ENCODE data around the gene AKAP13.
A peak's percentile ranks its signal among the peaks of the same experiment; 100 is the strongest.
"Not testable (repeated sequence)": the region's sequence is repeated elsewhere in the genome, so short reads cannot be mapped to it uniquely, and the experiment has no call there.

The AKAP13 gene

GRCh38 chr15:85348048-85348766 is 32.2 kb upstream of the AKAP13 start:
- DNase-seq, result peak; percentile 54 to 77

- not testable (repeated sequence) for DNase-seq
Observed at GRCh38 chr15:85349062-85349461, 31.3 kb upstream of the AKAP13 start.

GRCh38 chr15:85350395-85350794 is 30.0 kb upstream of the AKAP13 start:
- no peak for DNase-seq

GRCh38 chr15:85351501-85351900 is 28.9 kb upstream of the AKAP13 start:
- not testable (repeated sequence) for DNase-seq

GRCh38 chr15:85351965-85352364 is 28.4 kb upstream of the AKAP13 start:
- no peak for DNase-seq

- no peak for DNase-seq
Observed at GRCh38 chr15:85353516-85353915, 26.9 kb upstream of the AKAP13 start.

GRCh38 chr15:85354461-85354860 is 25.9 kb upstream of the AKAP13 start:
- DNase-seq, result no peak

- DNase-seq, result no peak
Observed at GRCh38 chr15:85354948-85355347, 25.5 kb upstream of the AKAP13 start.

- no peak for DNase-seq
Observed at GRCh38 chr15:85356276-85356675, 24.1 kb upstream of the AKAP13 start.

GRCh38 chr15:85361323-85361722 is 19.1 kb upstream of the AKAP13 start:
- DNase-seq, result no peak

GRCh38 chr15:85362436-85363081 is 17.8 kb upstream of the AKAP13 start:
- no peak for DNase-seq

- no peak for DNase-seq
Observed at GRCh38 chr15:85365980-85366379, 14.4 kb upstream of the AKAP13 start.

GRCh38 chr15:85367741-85368140 is 12.7 kb upstream of the AKAP13 start:
- no peak for DNase-seq

GRCh38 chr15:85374831-85375230 is 5.6 kb upstream of the AKAP13 start:
- DNase-seq, result peak; percentile 14 to 56

- no peak for DNase-seq
Observed at GRCh38 chr15:85377269-85377668, 3.1 kb upstream of the AKAP13 start.

- no peak for DNase-seq
Observed at GRCh38 chr15:85377986-85378385, 2.4 kb upstream of the AKAP13 start.

GRCh38 chr15:85379403-85380131 is 836 bp upstream of the AKAP13 start:
- peak in 1 of 2 experiments; percentile 21 for DNase-seq

- peak in 1 of 2 experiments; percentile 26 for DNase-seq
Observed at GRCh38 chr15:85380812-85381642, 624 bp downstream of the AKAP13 start.

- DNase-seq, result no peak
Observed at GRCh38 chr15:85381850-85382751, 1.7 kb downstream of the AKAP13 start.

GRCh38 chr15:85382942-85383341 is 2.5 kb downstream of the AKAP13 start:
- DNase-seq, result no peak

- DNase-seq, result no peak
Observed at GRCh38 chr15:85383470-85384148, 3.2 kb downstream of the AKAP13 start.
